HepG2 (cell line): Measurements from ENCODE around the gene SYVN1. TPM values are rescaled to one million over a fixed set of nuclear protein-coding genes. Genes with fewer than 3 reads are reported as not detected.
A peak's percentile ranks its signal among the peaks of the same experiment; 100 is the strongest.

Experiments
- AFF4 ChIP-seq: sonication (generic); formaldehyde crosslinking; IDR thresholded peaks from 2 replicates; pipeline ENCODE4 v1.4.0; 2020; ENCODE audit warnings: missing genetic modification reagents
- ASH2L ChIP-seq: fragments of 300-600, 200-600 bp; sonication (generic); IDR thresholded peaks from 2 replicates; pipeline ENCODE4 v1.7.0; 2017; ENCODE audit warnings: low read depth, mild to moderate bottlenecking, moderate library complexity, mixed read lengths, low read length; ENCODE audit not compliant: insufficient read length
- CTCF ChIP-seq: sonication (generic); formaldehyde crosslinking; IDR thresholded peaks from 2 replicates; pipeline ENCODE4 v1.5.0; 2020; ENCODE audit warnings: mild to moderate bottlenecking, missing genetic modification reagents, moderate library complexity
- ISL2 ChIP-seq: sonication (generic); formaldehyde crosslinking; IDR thresholded peaks from 2 replicates; pipeline ENCODE4 v1.5.0; 2020; ENCODE audit warnings: missing genetic modification reagents
- KDM5B ChIP-seq: sonication (generic); formaldehyde crosslinking; IDR thresholded peaks from 2 replicates; pipeline ENCODE4 v1.4.0; 2020; ENCODE audit warnings: missing genetic modification reagents, mild to moderate bottlenecking, borderline replicate concordance
- MED1 ChIP-seq: sonication (generic); formaldehyde crosslinking; IDR thresholded peaks from 2 replicates; pipeline ENCODE4 v1.4.0; 2020; ENCODE audit warnings: missing genetic modification reagents
- NFKBIZ ChIP-seq: IDR thresholded peaks from 2 replicates; pipeline ENCODE4 v1.6.1; 2018; ENCODE audit warnings: missing genetic modification reagents, missing compliant biosample characterization
- NR2C2 ChIP-seq: sonication (generic); formaldehyde crosslinking; IDR thresholded peaks from 2 replicates; pipeline ENCODE4 v1.4.0; 2020; ENCODE audit warnings: missing genetic modification reagents, mild to moderate bottlenecking, moderate library complexity, borderline replicate concordance
- SMARCC2 ChIP-seq: fragments of 450-650 bp; IDR thresholded peaks from 2 replicates; pipeline ENCODE4 v1.6.1; 2017; ENCODE audit warnings: antibody characterized with exemption, mild to moderate bottlenecking
- SP140L ChIP-seq: sonication (generic); formaldehyde crosslinking; IDR thresholded peaks from 2 replicates; pipeline ENCODE4 v1.4.0; 2020; ENCODE audit warnings: missing genetic modification reagents, borderline replicate concordance
- ZBTB33 ChIP-seq: sonication (generic); formaldehyde crosslinking; IDR thresholded peaks from 2 replicates; pipeline ENCODE4 v1.4.0; 2020; ENCODE audit warnings: missing genetic modification reagents
- ZC3H13 ChIP-seq: sonication (generic); formaldehyde crosslinking; IDR thresholded peaks from 2 replicates; pipeline ENCODE4 v1.8.1; 2023; ENCODE audit warnings: mild to moderate bottlenecking, missing genetic modification reagents, moderate library complexity
- ZNF101 ChIP-seq: sonication (generic); formaldehyde crosslinking; IDR thresholded peaks from 2 replicates; pipeline ENCODE4 v1.4.0; 2020; ENCODE audit warnings: mild to moderate bottlenecking, low read depth, missing genetic modification reagents, borderline replicate concordance
- ZNF24 ChIP-seq: fragments of 450-650 bp; IDR thresholded peaks from 2 replicates; pipeline ENCODE4 v1.6.1; 2017; ENCODE audit warnings: antibody characterized with exemption, mild to moderate bottlenecking
- ZNF326 ChIP-seq: sonication (generic); formaldehyde crosslinking; IDR thresholded peaks from 2 replicates; pipeline ENCODE4 v1.4.0; 2020; ENCODE audit warnings: missing genetic modification reagents, borderline replicate concordance
- ZNF616 ChIP-seq: sonication (generic); formaldehyde crosslinking; IDR thresholded peaks from 2 replicates; pipeline ENCODE4 v1.5.0; 2020; ENCODE audit warnings: low read depth, mild to moderate bottlenecking, missing genetic modification reagents
- ZNF839 ChIP-seq: sonication (generic); formaldehyde crosslinking; IDR thresholded peaks from 2 replicates; pipeline ENCODE4 v1.4.0; 2020; ENCODE audit warnings: missing genetic modification reagents, mild to moderate bottlenecking, borderline replicate concordance
- ZSCAN5A ChIP-seq: sonication (generic); formaldehyde crosslinking; IDR thresholded peaks from 2 replicates; pipeline ENCODE4 v1.8.0; 2022; ENCODE audit warnings: mild to moderate bottlenecking, missing genetic modification reagents, borderline replicate concordance
- polyA plus RNA-seq, 8 experiments: library from polyadenylated mRNA; depleted of rRNA in 3 of 8; stranded (reverse) in 7 of 8; unstranded in 1 of 8; fragments of >200 nt; fragmentation: Illumina TruSeq in 4 of 8; extraction: Trizol in 4 of 8; gene quantifications; 2 replicates each; pipeline versions ENCODE4 v1.2.1 to v1.2.3, GENCODE V29; 2011 to 2016; ENCODE audit warnings: low read depth in 4 of 8, missing spikeins in 1 of 8, mixed read lengths in 1 of 8; ENCODE audit not compliant: insufficient read depth in 1 of 8
- total RNA-seq, 5 experiments: library from RNA; depleted of rRNA; stranded (reverse); fragments of >200 nt; fragmentation: Illumina TruSeq; extraction: Trizol; gene quantifications; 2 replicates each; pipeline ENCODE4 v1.2.3, GENCODE V29; 2016; ENCODE audit warnings: low read depth in 1 of 5

The SYVN1 gene
- total and polyA plus RNA-seq, 2 of the 13 experiments (the other 11 are each of a cell fraction or from before 2014, with no cell fraction given) = 10.3 to 22.5 TPM

- TF ChIP-seq KDM5B (CRISPR knock-in tag) (no peak; the same call in 1 of the 2 replicates), ZSCAN5A (CRISPR knock-in tag) (no peak), ZBTB33 (CRISPR knock-in tag) (no peak; the same call in 1 of the 2 replicates), ISL2 (peak; percentile 74), ASH2L (peak; percentile 89), SP140L (peak; percentile 21; the same call in 1 of the 2 replicates), NR2C2 (peak; percentile 99), MED1 (CRISPR knock-in tag) (no peak), ZNF101 (CRISPR knock-in tag) (no peak), ZNF616 (CRISPR knock-in tag) (peak; percentile 81; the same call in 1 of the 2 replicates), ZNF24 (no peak), CTCF (peak; percentile 97), NFKBIZ (CRISPR knock-in tag) (peak; percentile 67; the same call in 1 of the 2 replicates), ZNF326 (CRISPR knock-in tag) (peak; percentile 40; the same call in 1 of the 2 replicates), AFF4 (no peak; the same call in 1 of the 2 replicates), ZC3H13 (peak; percentile 99), SMARCC2 (no peak), ZNF839 (CRISPR knock-in tag) (no peak)
Measured at GRCh38 chr11:65117206-65118096, 16.9 kb downstream of the SYVN1 start, which contains the start of gene ZNHIT2 (continued).
